Gastrocnemius medialis (tissue), 4 donors: ENCODE results near the gene BASP1.

ENCODE experiments used
- CTCF ChIP-seq, 5 experiments: fragments of 450-650 bp in 3 of 5; fragments of 200-600 bp in 2 of 5; sonication (generic) in 2 of 5; IDR thresholded peaks in 4 of 5; conservative IDR thresholded peaks in 1 of 5; 1 replicate in 4 of 5; 2 replicates in 1 of 5; pipeline ENCODE4 v1.5.1; 2016 to 2019; ENCODE audit warnings: antibody characterized with exemption in 5 of 5, mild to moderate bottlenecking in 3 of 5, moderate library complexity in 3 of 5
- POLR2A ChIP-seq, 2 donors: fragments of 450-650 bp; IDR thresholded peaks; one replicate each; pipeline ENCODE4 v1.6.1; 2017; ENCODE audit warnings: antibody characterized with exemption in 2 of 2, mild to moderate bottlenecking in 2 of 2, moderate library complexity in 2 of 2

GRCh38 chr5:17239953-17240352 is 22.5 kb downstream of the BASP1 start:
- no peak for TF ChIP-seq POLR2A (IDR thresholded peaks at IDR 0.05)
- TF ChIP-seq CTCF (IDR thresholded peaks at IDR 0.05 in 4 of 5, conservative IDR thresholded peaks at IDR 0.05 in 1 of 5), result no peak
